Stimulated activated CD4-positive, alpha-beta T cell treated with anti-CD3 and anti-CD28 coated beads, Interleukin-1b, Interleukin-23, amount 100 ng/mL, for 48 hours (primary cell): Measurements from ENCODE around the gene ASPSCR1.
A peak's percentile ranks its signal among the peaks of the same experiment; 100 is the strongest.

ENCODE experiments used
- DNase-seq: peaks from one replicate; pipeline ENCODE4 v3.0.0-alpha.2; 2020

Gene ASPSCR1

GRCh38 chr17:81977211-81977808, at the start of gene ASPSCR1:
Gene ASPSCR1 (plus strand): TSS chr17:81977629. CDS start chr17:81977647, 18 bp downstream.
- peak; percentile 88 for DNase-seq

- peak; percentile 87 for DNase-seq
Measured at GRCh38 chr17:81927653-81928543, 49.5 kb upstream of the ASPSCR1 start, which contains the start of gene MAFG. Gene MAFG (minus strand): TSS chr17:81927735. CDS start chr17:81923185, 4,550 bp downstream.

GRCh38 chr17:81928544-81929252, 48.7 kb upstream of the ASPSCR1 start:
- no peak for DNase-seq

- no peak for DNase-seq
Measured at GRCh38 chr17:81929253-81930141, 47.9 kb upstream of the ASPSCR1 start.

- no peak for DNase-seq
Measured at GRCh38 chr17:81930142-81931125, 47.0 kb upstream of the ASPSCR1 start.

GRCh38 chr17:81931189-81931556, 46.3 kb upstream of the ASPSCR1 start:
- no peak for DNase-seq

- DNase-seq = no peak
Measured at GRCh38 chr17:81931557-81932332, 45.7 kb upstream of the ASPSCR1 start.

GRCh38 chr17:81932333-81932983, 45.0 kb upstream of the ASPSCR1 start:
- DNase-seq = no peak

GRCh38 chr17:81933178-81933699, 44.2 kb upstream of the ASPSCR1 start:
- DNase-seq = no peak

- no peak for DNase-seq
Measured at GRCh38 chr17:81934098-81934757, 43.2 kb upstream of the ASPSCR1 start.

- no peak for DNase-seq
Measured at GRCh38 chr17:81934850-81935708, 42.4 kb upstream of the ASPSCR1 start.

- no peak for DNase-seq
Measured at GRCh38 chr17:81935709-81936084, 41.7 kb upstream of the ASPSCR1 start.

- no peak for DNase-seq
Measured at GRCh38 chr17:81939218-81939617, 38.2 kb upstream of the ASPSCR1 start.

- no peak for DNase-seq
Measured at GRCh38 chr17:81939881-81940385, 37.5 kb upstream of the ASPSCR1 start.

GRCh38 chr17:81940538-81941483, 36.6 kb upstream of the ASPSCR1 start:
- DNase-seq = no peak

GRCh38 chr17:81941484-81942166, 35.8 kb upstream of the ASPSCR1 start:
- DNase-seq = no peak
